WERI-Rb-1 (cell line): Measurements from ENCODE around the gene IFT74.

ENCODE experiments used
- DNase-seq: peaks from one replicate; pipeline ENCODE4 v3.0.0-alpha.2; 2020
- H3K27ac ChIP-seq: fragments of 250-450 bp; sonication (Bioruptor Pico); 2 replicates; pipeline ENCODE4 v1.5.1; 2020; ENCODE audit warnings: mild to moderate bottlenecking, moderate library complexity
- H3K27me3 ChIP-seq: fragments of 250-450 bp; sonication (Bioruptor Pico); 2 replicates; pipeline ENCODE4 v1.5.1; 2021; ENCODE audit warnings: mild to moderate bottlenecking, low read depth, moderate library complexity; ENCODE audit not compliant: insufficient read depth, severe bottlenecking
- H3K36me3 ChIP-seq: fragments of 250-450 bp; sonication (Bioruptor Pico); 2 replicates; pipeline ENCODE4 v1.5.1; 2020; ENCODE audit warnings: mild to moderate bottlenecking, moderate library complexity
- H3K4me3 ChIP-seq: 2 replicates; pipeline ENCODE4 v1.5.1; 2011; ENCODE audit warnings: low read depth, mild to moderate bottlenecking, control low read depth, low read length
- H3K9me3 ChIP-seq: fragments of 250-450 bp; sonication (Bioruptor Pico); 2 replicates; pipeline ENCODE4 v1.5.1; 2021; ENCODE audit warnings: mild to moderate bottlenecking, moderate library complexity; ENCODE audit not compliant: severe bottlenecking
- CTCF ChIP-seq: IDR thresholded peaks from 2 replicates; pipeline ENCODE4 v1.5.1; 2011; ENCODE audit warnings: low read depth, mild to moderate bottlenecking, control low read depth, inconsistent platforms, low read length

IFT74 gene

GRCh38 chr9:26935847-26936246 lies 20.4 kb upstream of the IFT74 start:
- Histone ChIP-seq H3K27me3 (no peaks in the 10 kb centered on the region), H3K4me3 (no peak overlapping the region), H3K27ac (no peak overlapping the region), H3K9me3 (no peaks in the 10 kb centered on the region), H3K36me3 (peaks cover 6% of the 10 kb centered on the region)
- TF ChIP-seq CTCF, result no peak
- no peak for DNase-seq

- no peak overlapping the region for H3K27ac ChIP-seq
- H3K36me3 ChIP-seq, result peaks cover 3% of the 10 kb centered on the region
- H3K27me3 ChIP-seq, result no peaks in the 10 kb centered on the region
- TF ChIP-seq CTCF, result no peak
- no peak overlapping the region for H3K4me3 ChIP-seq
- H3K9me3 ChIP-seq, result no peaks in the 10 kb centered on the region
- DNase-seq, result no peak
Observed at GRCh38 chr9:26937816-26938371, 18.3 kb upstream of the IFT74 start.

GRCh38 chr9:26939955-26940711 lies 16.1 kb upstream of the IFT74 start:
- DNase-seq, result no peak
- no peak overlapping the region for H3K4me3 ChIP-seq
- H3K27ac ChIP-seq, result no peak overlapping the region
- H3K36me3 ChIP-seq, result peaks cover 7% of the 10 kb centered on the region
- no peaks in the 10 kb centered on the region for H3K27me3 ChIP-seq
- no peaks in the 10 kb centered on the region for H3K9me3 ChIP-seq
- TF ChIP-seq CTCF, result no peak

- DNase-seq, result no peak
- Histone ChIP-seq H3K4me3 (no peak overlapping the region), H3K9me3 (no peaks in the 10 kb centered on the region), H3K27me3 (no peaks in the 10 kb centered on the region), H3K27ac (no peak overlapping the region), H3K36me3 (peaks cover 7% of the 10 kb centered on the region)
- TF ChIP-seq CTCF, result no peak
Observed at GRCh38 chr9:26940779-26941178, 15.4 kb upstream of the IFT74 start.

- Histone ChIP-seq H3K36me3 (peaks cover 13% of the 10 kb centered on the region), H3K27me3 (no peaks in the 10 kb centered on the region), H3K9me3 (no peaks in the 10 kb centered on the region), H3K4me3 (peak overlapping the region; percentile 90), H3K27ac (no peak overlapping the region)
- DNase-seq, result no peak
- TF ChIP-seq CTCF, result no peak
Observed at GRCh38 chr9:26945591-26945990, 10.6 kb upstream of the IFT74 start.
